Activated gamma-delta T cell treated with anti-CD3 and anti-CD28 coated beads, Interleukin-2, amount 50 U/mL, for 16 hours (primary cell): ENCODE results near the gene ZNF883.

ENCODE experiments used
- DNase-seq: peaks from one replicate; pipeline ENCODE4 v3.0.0-alpha.2; 2020; ENCODE audit warnings: low read depth

ZNF883 gene

GRCh38 chr9:112917987-112918362, 94.0 kb downstream of the ZNF883 start:
- DNase-seq, result no peak

GRCh38 chr9:112917047-112917986, 94.7 kb downstream of the ZNF883 start:
- DNase-seq, result no peak

- DNase-seq, result no peak
These were observed 97.5 kb downstream of the ZNF883 start for GRCh38 chr9:112914524-112914923.

GRCh38 chr9:112913326-112913725, 98.7 kb downstream of the ZNF883 start:
- DNase-seq, result no peak

GRCh38 chr9:112912636-112913035, 99.4 kb downstream of the ZNF883 start:
- no peak for DNase-seq

- no peak for DNase-seq
These were observed 100.3 kb downstream of the ZNF883 start for GRCh38 chr9:112911736-112912135.
